Measurements from ENCODE around the gene ANKRD52.
"Not testable (repeated sequence)": the region's sequence is repeated elsewhere in the genome, so short reads cannot be mapped to it uniquely, and the experiment has no call there.

The ANKRD52 gene

GRCh38 chr12:56258068-56258819 is at the start of gene ANKRD52:
TSS of gene ANKRD52 (minus strand) at chr12:56258384. CDS start at chr12:56258269, 115 bp downstream.
- DNase-seq: peak; percentile 61

GRCh38 chr12:56307221-56307965 is 49.2 kb upstream of the ANKRD52 start:
- no peak for DNase-seq

GRCh38 chr12:56304872-56305590 is 46.8 kb upstream of the ANKRD52 start:
- DNase-seq: no peak

GRCh38 chr12:56304276-56304675 is 46.1 kb upstream of the ANKRD52 start:
- no peak for DNase-seq

- no peak for DNase-seq
These were observed 42.7 kb upstream of the ANKRD52 start for GRCh38 chr12:56300644-56301464.

- DNase-seq: peak; percentile 99
These were observed 41.9 kb upstream of the ANKRD52 start, which contains the start of gene CS for GRCh38 chr12:56299853-56300643. TSS of gene CS (minus strand) at chr12:56300330. CDS start at chr12:56300201, 129 bp downstream.

- peak; percentile 18 for DNase-seq
These were observed 41.2 kb upstream of the ANKRD52 start for GRCh38 chr12:56299308-56299852.

- DNase-seq: no peak
These were observed 40.6 kb upstream of the ANKRD52 start for GRCh38 chr12:56298828-56299227.

- DNase-seq: no peak
These were observed 39.2 kb upstream of the ANKRD52 start for GRCh38 chr12:56297400-56297799.

- DNase-seq: peak; percentile 84
These were observed 38.1 kb upstream of the ANKRD52 start for GRCh38 chr12:56296295-56296694.

GRCh38 chr12:56293795-56294194 is 35.6 kb upstream of the ANKRD52 start:
- peak; percentile 8 for DNase-seq

- DNase-seq: peak; percentile 56
These were observed 30.7 kb upstream of the ANKRD52 start for GRCh38 chr12:56288705-56289387.

- no peak for DNase-seq
These were observed 28.1 kb upstream of the ANKRD52 start for GRCh38 chr12:56286044-56286830.

GRCh38 chr12:56284263-56284662 is 26.1 kb upstream of the ANKRD52 start:
- not testable (repeated sequence) for DNase-seq

- no peak for DNase-seq
These were observed 24.4 kb upstream of the ANKRD52 start for GRCh38 chr12:56282579-56282978.

GRCh38 chr12:56282030-56282429 is 23.8 kb upstream of the ANKRD52 start:
- DNase-seq: no peak

GRCh38 chr12:56280849-56281248 is 22.7 kb upstream of the ANKRD52 start:
- DNase-seq: peak; percentile 9

- no peak for DNase-seq
These were observed 20.7 kb upstream of the ANKRD52 start for GRCh38 chr12:56278905-56279304.

- no peak for DNase-seq
These were observed 16.1 kb upstream of the ANKRD52 start for GRCh38 chr12:56274299-56274698.

GRCh38 chr12:56272468-56272867 is 14.3 kb upstream of the ANKRD52 start:
- DNase-seq: not testable (repeated sequence)
